ENCODE results near the gene CD226. TPM values are rescaled to one million over a fixed set of nuclear protein-coding genes. Genes with fewer than 3 reads are reported as not detected.

CD226 gene
- total and polyA plus RNA-seq, 2 of the 13 experiments (the other 11 are each of a cell fraction or from before 2014, with no cell fraction given) = 0.13 to 0.77 TPM

GRCh38 chr18:69887256-69887655 lies 60.4 kb downstream of the CD226 start:
- H2AFZ ChIP-seq (ENCODE audit: low read length) = no peak overlapping the region
- no peaks in the 10 kb centered on the region for H3K36me3 ChIP-seq (replicated peaks in 1 of 2; ENCODE audit: control insufficient read depth in 1 of 2, insufficient read depth in 2 of 2, low read length in 2 of 2)
- H3K27ac ChIP-seq (ENCODE audit: extremely low read length, insufficient read depth, low read length) = no peak overlapping the region
- H4K20me1 ChIP-seq (ENCODE audit: insufficient read depth, low read length) = no peaks in the 10 kb centered on the region
- peaks cover 13% of the 10 kb centered on the region for H3K4me1 ChIP-seq (ENCODE audit: insufficient read depth, low read length)
- BruUV-seq (replicated peaks) = no TSS peak
- WGBS (ENCODE audit: low lambda C conversion rate) = 94% methylated on average over 2 of the region's 2 CpGs
- DNase-seq (ENCODE audit: low spot score) (no peak), ATAC-seq (no peak), FAIRE-seq (no peak)
- no peak overlapping the region for H3K4me2 ChIP-seq (ENCODE audit: low read depth, low read length)
- ChIA-PET CTCF (ENCODE audit: low intra/inter-chr PET ratio, low total read pairs) (no interaction called here), POLR2A (no interaction called here)
- no peaks in the 10 kb centered on the region for H3K27me3 ChIP-seq (ENCODE audit: control insufficient read depth in 1 of 2, insufficient read depth in 2 of 2, low read length in 2 of 2)
- in situ Hi-C loops (cut with HindIII; ENCODE audit: extremely low pct_ligation_motif_present, low pct_unique_long_range_greater_than_20kb) = no loop called here
- no peak for TF ChIP-seq ZNF446 (CRISPR knock-in tag; IDR thresholded peaks at IDR 0.05)
- TF ChIP-seq ZNF318 (CRISPR knock-in tag; IDR thresholded peaks at IDR 0.05) = no peak
- TF ChIP-seq RAD21 (CRISPR knock-in tag; IDR thresholded peaks at IDR 0.05) = no peak
- no peak for TF ChIP-seq ZBTB7B (CRISPR knock-in tag; IDR thresholded peaks at IDR 0.05)
- TF ChIP-seq HIVEP1 (CRISPR knock-in tag; IDR thresholded peaks at IDR 0.05) = no peak
- no peak for TF ChIP-seq IRF2 (CRISPR knock-in tag; IDR thresholded peaks at IDR 0.05)
- TF ChIP-seq ISX (CRISPR knock-in tag; conservative IDR thresholded peaks at IDR 0.05) = no peak
- no peak for TF ChIP-seq MED8 (CRISPR knock-in tag; IDR thresholded peaks at IDR 0.05; ENCODE audit: insufficient replicate concordance)
- no peaks in the 10 kb centered on the region for H3K79me2 ChIP-seq (ENCODE audit: insufficient read depth, low read length)
- H3K4me3 ChIP-seq (replicated peaks in 1 of 3; ENCODE audit: insufficient read depth in 1 of 3, low read depth in 2 of 3, low read length in 3 of 3) = no peak overlapping the region
- no peaks in the 10 kb centered on the region for H3K9me3 ChIP-seq (ENCODE audit: low read length)
- intact Hi-C loops (cut with micrococcal nuclease; ENCODE audit: unreplicated experiment) = no loop called here
- H3K9ac ChIP-seq (ENCODE audit: insufficient read depth, low read depth, low read length) = no peak overlapping the region
